GM12891 (cell line): Measurements from ENCODE around the gene WDR4.

Source experiments
- PAX5 ChIP-seq: IDR thresholded peaks from 2 replicates; pipeline ENCODE4 v1.6.1; 2011; ENCODE audit warnings: low read length, moderate library complexity, mild to moderate bottlenecking; ENCODE audit not compliant: insufficient read depth, severe bottlenecking
- POLR2A ChIP-seq: IDR thresholded peaks from 2 replicates; pipeline ENCODE4 v1.6.1; 2011; ENCODE audit warnings: low read depth, low read length, control low read depth
- POLR2AphosphoS5 ChIP-seq: IDR thresholded peaks from 2 replicates; pipeline ENCODE4 v1.6.1; 2011; ENCODE audit warnings: low read depth, low read length, control low read depth
- SPI1 ChIP-seq: IDR thresholded peaks from 2 replicates; pipeline ENCODE4 v1.6.1; 2011; ENCODE audit warnings: low read depth, low read length, control low read depth
- TAF1 ChIP-seq: IDR thresholded peaks from 2 replicates; pipeline ENCODE4 v1.6.1; 2011; ENCODE audit warnings: low read depth, low read length, control low read depth

- TF ChIP-seq POLR2A (no peak), POLR2AphosphoS5 (no peak), TAF1 (no peak), PAX5 (no peak), SPI1 (no peak)
Observed at GRCh38 chr21:42921927-42922326, 42.6 kb upstream of the WDR4 start.
